ENCODE results near the gene MPDU1. TPM values are rescaled to one million over a fixed set of nuclear protein-coding genes. Genes with fewer than 3 reads are reported as not detected.

The MPDU1 gene
- total RNA-seq, 2 experiments from 2014 or later, result 50.9 to 51.4 TPM

DNA sequence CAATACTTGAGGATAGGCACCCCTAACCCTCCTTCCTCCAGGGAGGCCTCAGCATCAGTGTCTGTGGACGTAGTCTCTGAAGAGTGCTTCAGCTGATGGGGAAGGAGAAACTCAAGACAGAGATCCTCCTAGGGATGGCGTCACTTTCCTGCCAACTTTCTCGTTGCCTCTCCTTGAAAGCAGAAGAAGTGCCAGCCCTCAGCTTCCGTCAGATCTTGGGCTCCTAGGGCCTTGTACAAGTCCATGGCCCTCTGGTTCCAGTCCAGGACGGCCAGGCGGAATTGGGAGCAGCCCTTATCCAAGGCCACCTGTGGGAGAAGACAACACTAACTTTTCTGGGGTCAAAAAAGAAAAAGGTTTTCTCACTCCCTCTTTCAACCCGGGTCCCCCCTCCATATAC is 42.7 kb downstream of the MPDU1 start:
- POLR2A ChIA-PET, result interaction anchor here (1.0 to 4.7 kb wide), 6 partner anchors 8 to 256 kb away, joined by 3 to 41 read pairs (median 4); partner anchors contain the start of genes ATP1B2, FXR2, SOX15 and TP53
- peak overlapping the region; percentile 87 for H3K4me3 Mint-ChIP-seq
- CTCF ChIA-PET, result interaction anchor here (1.6 to 2.0 kb wide), 2 partner anchors 46 to 61 kb away, joined by 5 to 6 read pairs; partner anchors contain the start of gene TP53
- no peaks in the 10 kb centered on the region for H3K9me3 Mint-ChIP-seq
- H3K27me3 Mint-ChIP-seq, result no peaks in the 10 kb centered on the region
- peaks cover 10% of the 10 kb centered on the region for H3K4me1 Mint-ChIP-seq (ENCODE audit: low read depth)
- intact Hi-C loops (cut with micrococcal nuclease), result no loop called here
- H3K27ac Mint-ChIP-seq, result no peak overlapping the region
- no peak for DNase-seq
- TF ChIP-seq, protein P1, sequence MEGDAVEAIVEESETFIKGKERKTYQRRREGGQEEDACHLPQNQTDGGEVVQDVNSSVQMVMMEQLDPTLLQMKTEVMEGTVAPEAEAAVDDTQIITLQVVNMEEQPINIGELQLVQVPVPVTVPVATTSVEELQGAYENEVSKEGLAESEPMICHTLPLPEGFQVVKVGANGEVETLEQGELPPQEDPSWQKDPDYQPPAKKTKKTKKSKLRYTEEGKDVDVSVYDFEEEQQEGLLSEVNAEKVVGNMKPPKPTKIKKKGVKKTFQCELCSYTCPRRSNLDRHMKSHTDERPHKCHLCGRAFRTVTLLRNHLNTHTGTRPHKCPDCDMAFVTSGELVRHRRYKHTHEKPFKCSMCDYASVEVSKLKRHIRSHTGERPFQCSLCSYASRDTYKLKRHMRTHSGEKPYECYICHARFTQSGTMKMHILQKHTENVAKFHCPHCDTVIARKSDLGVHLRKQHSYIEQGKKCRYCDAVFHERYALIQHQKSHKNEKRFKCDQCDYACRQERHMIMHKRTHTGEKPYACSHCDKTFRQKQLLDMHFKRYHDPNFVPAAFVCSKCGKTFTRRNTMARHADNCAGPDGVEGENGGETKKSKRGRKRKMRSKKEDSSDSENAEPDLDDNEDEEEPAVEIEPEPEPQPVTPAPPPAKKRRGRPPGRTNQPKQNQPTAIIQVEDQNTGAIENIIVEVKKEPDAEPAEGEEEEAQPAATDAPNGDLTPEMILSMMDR (IDR thresholded peaks at IDR 0.05), result no peak
- H3K36me3 Mint-ChIP-seq (ENCODE audit: low read depth), result no peaks in the 10 kb centered on the region
- no peak for ATAC-seq

DNA sequence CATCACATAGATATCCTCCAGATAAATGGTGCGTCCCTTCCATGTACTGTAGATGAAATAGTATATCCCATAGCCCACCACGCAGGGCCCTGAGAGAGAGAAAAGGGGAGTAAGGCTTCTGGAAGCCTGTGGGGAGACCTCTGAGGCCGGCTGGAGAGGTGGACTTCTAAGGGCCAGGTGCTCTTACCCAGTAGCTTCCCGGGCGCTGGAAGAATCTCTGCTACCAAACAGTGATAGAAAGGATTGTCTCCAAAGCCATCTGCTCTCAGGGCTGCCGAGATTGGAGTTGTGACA is 43.3 kb downstream of the MPDU1 start:
- Mint-ChIP-seq H3K27me3 (no peaks in the 10 kb centered on the region), H3K36me3 (ENCODE audit: low read depth) (no peaks in the 10 kb centered on the region), H3K4me1 (ENCODE audit: low read depth) (peaks cover 10% of the 10 kb centered on the region), H3K27ac (peak overlapping the region; percentile 76), H3K4me3 (peak overlapping the region; percentile 87), H3K9me3 (no peaks in the 10 kb centered on the region)
- TF ChIP-seq, protein P1 (IDR thresholded peaks at IDR 0.05), result no peak
- POLR2A ChIA-PET, result interaction anchor here (0.9 to 4.7 kb wide), 9 partner anchors 9 to 257 kb away, joined by 3 to 41 read pairs (median 4); partner anchors contain the start of genes ATP1B2, CD68, FXR2 and SOX15
- ATAC-seq, result no peak
- CTCF ChIA-PET, result interaction anchor here (1.0 to 2.3 kb wide), 5 partner anchors 9 to 66 kb away, joined by 3 to 16 read pairs (median 5); partner anchors contain the start of genes FXR2, TP53 and WRAP53
- DNase-seq, result no peak
- intact Hi-C loops (cut with micrococcal nuclease), result no loop called here

DNA sequence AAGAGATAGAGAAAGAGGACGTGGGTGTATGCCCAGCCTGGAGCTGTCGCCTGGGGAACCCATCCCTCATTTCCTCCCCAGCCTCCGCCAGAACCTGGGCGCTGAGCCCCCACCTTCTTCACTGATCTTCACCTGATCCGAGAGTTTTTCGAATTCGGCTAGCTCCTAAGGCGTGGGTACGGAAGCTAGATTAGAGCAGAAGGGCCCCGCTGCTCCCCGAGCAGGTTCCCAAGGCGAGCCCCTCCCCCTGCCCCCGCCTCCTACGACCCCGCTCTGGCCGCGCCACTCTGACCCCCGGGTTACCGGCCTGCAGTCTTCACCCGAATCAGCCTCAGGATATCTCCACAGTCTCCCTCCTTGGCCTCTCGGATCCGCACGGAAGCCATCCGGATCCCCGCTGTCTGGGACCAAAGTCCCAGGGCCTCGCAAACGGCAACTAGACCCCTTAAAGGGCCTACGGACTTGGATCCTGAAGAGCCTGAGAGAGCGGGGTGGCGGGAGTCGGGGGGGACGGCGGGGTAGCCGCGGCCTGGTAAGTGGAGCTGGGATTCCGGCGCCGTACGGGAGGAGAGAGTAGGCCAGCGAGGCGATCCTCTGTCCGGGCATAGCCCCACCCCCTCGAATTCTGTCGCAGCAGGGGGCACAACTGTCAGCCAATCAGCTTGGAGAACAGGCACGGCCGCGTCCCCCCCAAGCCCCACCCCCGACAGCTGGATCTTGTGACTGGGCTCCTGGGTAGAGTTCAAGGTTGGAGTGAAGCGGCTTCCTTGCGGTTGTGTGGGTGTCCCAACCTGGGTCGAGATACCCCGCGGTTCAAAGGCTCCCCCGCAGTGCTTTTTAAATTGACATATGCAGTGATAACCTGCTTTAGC is 43.8 kb downstream of the MPDU1 start, which contains the start of gene SAT2:
Gene SAT2, minus strand, starts transcription at position 572 of the 872 bp plus-strand sequence. Its CDS starts 186 bp downstream, at position 386.
- TF ChIP-seq, protein P1 (IDR thresholded peaks at IDR 0.05), result no peak
- Mint-ChIP-seq H3K27ac (peak within 1 kb of the TSS; percentile 76), H3K36me3 (ENCODE audit: low read depth) (no peaks in the 10 kb centered on the region), H3K27me3 (no peaks in the 10 kb centered on the region), H3K4me3 (peak within 1 kb of the TSS; percentile 87), H3K4me1 (ENCODE audit: low read depth) (peaks cover 10% of the 10 kb centered on the region), H3K9me3 (no peaks in the 10 kb centered on the region)
- ChIA-PET POLR2A (interaction anchor here (0.6 to 4.7 kb wide), 15 partner anchors 10 to 347 kb away, joined by 3 to 41 read pairs (median 3); partner anchors contain the start of genes ATP1B2, CD68, FXR2 and SOX15), CTCF (interaction anchor here (0.8 to 2.3 kb wide), 8 partner anchors 9 to 80 kb away, joined by 3 to 16 read pairs (median 3); partner anchors contain the start of genes FXR2, TP53 and WRAP53)
- ATAC-seq (peak; percentile 96), DNase-seq (peak; percentile 93)
- intact Hi-C loops (cut with micrococcal nuclease), result no loop called here

DNA sequence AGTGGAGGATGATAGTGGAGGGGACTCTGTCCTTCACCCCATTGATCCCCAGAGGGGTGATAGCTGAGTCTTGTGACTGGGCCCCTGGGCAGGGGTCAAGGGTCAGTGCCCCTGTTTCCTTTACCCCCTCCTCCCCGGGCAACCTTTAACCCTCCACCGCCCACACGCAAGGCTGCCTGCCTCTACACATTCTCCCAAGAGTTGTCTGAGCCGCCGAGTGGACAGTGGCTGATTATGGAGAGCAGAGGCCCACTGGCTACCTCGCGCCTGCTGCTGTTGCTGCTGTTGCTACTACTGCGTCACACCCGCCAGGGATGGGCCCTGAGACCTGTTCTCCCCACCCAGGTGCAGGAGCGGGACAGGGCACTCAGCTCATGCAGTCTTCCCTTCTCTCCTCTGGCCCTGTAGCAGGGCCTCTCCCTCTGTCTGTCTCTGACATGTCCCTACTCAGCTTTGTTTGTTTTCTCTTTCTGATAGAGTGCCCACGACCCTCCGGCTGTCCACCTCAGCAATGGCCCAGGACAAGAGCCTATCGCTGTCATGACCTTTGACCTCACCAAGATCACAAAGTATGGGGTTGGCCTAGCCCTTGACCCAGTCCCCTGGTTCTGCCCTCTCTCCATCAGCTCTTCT is 46.4 kb downstream of the MPDU1 start, which contains the start of gene SHBG:
Gene SHBG, plus strand, starts transcription at position 197 of the 633 bp plus-strand sequence. Its CDS starts 38 bp downstream, at position 235.
- CTCF ChIA-PET, result interaction anchor here (0.9 to 5.9 kb wide), 2 partner anchors 58 to 84 kb away, joined by 3 to 63 read pairs; partner anchors contain the start of genes TP53 and WRAP53
- Mint-ChIP-seq H3K4me3 (no peak within 1 kb of the TSS), H3K27me3 (no peaks in the 10 kb centered on the region), H3K27ac (no peak within 1 kb of the TSS), H3K9me3 (no peaks in the 10 kb centered on the region), H3K36me3 (ENCODE audit: low read depth) (no peaks in the 10 kb centered on the region), H3K4me1 (ENCODE audit: low read depth) (peaks cover 10% of the 10 kb centered on the region)
- no peak for DNase-seq
- POLR2A ChIA-PET, result interaction anchor here (1.4 to 1.6 kb wide), 2 partner anchors 43 to 57 kb away, joined by 3 to 9 read pairs; partner anchors contain the start of gene TP53
- intact Hi-C loops (cut with micrococcal nuclease), result loop anchor here (5.0 kb wide), 1 partner anchor 57 kb away; the partner anchor contains the start of genes TP53 and WRAP53
- TF ChIP-seq, protein P1 (IDR thresholded peaks at IDR 0.05), result no peak
- ATAC-seq, result no peak

All from activated CD8-positive, alpha-beta T cell treated with anti-CD3 and anti-CD28 coated beads for 36 hours (primary cell).